Mesenteric fat pad (tissue), 1 donor: ENCODE data around the gene TMEM271. TPM values are rescaled to one million over a fixed set of nuclear protein-coding genes. Genes with fewer than 3 reads are reported as not detected.

ENCODE experiments used
- DNase-seq: peaks from one replicate; pipeline ENCODE4 v3.0.0-alpha.2; 2020; ENCODE audit warnings: low spot score
- long read RNA-seq: library from polyadenylated mRNA; unstranded; transcript quantifications from one replicate; pipeline ENCODE4 v2.0.0, GENCODE V29; 2020
- total RNA-seq: library from RNA; stranded (reverse); fragmentation: NEBNext Ultra II Directional; extraction: Animal tissue kit (Norgen Biotek cat#: 25700); gene quantifications from one replicate; pipeline ENCODE4 v1.2.1, GENCODE V29; 2021
- donor health status: DM: yes; HTN: yes; CAD: no.

The TMEM271 gene, protein sequence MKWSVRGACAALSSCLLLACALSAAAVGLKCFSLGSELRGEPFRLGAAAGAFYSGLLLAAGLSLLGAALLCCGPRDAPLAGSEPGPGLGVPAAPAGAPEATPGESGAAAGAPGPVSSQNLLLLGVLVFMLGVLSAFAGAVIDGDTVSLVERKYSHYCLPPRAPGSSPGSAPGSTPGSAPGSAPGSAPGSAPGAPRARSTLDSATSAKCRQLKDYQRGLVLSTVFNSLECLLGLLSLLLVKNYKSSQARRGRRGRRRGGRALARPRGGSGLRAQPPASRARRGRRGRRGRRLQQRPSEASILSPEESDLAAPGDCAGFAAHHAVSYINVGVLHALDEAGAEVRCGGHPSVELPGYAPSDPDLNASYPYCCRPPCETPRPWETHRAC
- total RNA-seq: not detected
- long read RNA-seq: 0 reads

GRCh38 chr4:576245-576821 is at the start of gene TMEM271:
Gene TMEM271 (minus strand): TSS chr4:576295. CDS start chr4:576062, 233 bp downstream.
- no peak for DNase-seq

DNA sequence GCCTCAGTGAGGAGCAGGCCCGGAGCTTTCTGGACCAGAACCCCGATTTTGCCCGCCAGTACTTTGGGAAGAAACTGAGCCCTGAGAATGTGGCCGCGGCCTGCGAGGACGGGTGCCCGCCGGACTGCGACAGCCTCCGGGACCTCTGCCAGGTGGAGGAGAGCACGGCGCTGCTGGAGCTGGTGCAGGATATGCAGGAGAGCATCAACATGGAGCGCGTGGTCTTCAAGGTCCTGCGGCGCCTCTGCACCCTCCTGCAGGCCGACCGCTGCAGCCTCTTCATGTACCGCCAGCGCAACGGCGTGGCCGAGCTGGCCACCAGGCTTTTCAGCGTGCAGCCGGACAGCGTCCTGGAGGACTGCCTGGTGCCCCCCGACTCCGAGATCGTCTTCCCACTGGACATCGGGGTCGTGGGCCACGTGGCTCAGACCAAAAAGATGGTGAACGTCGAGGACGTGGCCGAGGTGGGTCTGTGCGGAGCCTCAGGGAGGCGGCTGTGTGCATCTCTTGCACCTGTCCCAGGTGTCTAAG is 49.6 kb upstream of the TMEM271 start:
- peak; percentile 84 for DNase-seq

DNA sequence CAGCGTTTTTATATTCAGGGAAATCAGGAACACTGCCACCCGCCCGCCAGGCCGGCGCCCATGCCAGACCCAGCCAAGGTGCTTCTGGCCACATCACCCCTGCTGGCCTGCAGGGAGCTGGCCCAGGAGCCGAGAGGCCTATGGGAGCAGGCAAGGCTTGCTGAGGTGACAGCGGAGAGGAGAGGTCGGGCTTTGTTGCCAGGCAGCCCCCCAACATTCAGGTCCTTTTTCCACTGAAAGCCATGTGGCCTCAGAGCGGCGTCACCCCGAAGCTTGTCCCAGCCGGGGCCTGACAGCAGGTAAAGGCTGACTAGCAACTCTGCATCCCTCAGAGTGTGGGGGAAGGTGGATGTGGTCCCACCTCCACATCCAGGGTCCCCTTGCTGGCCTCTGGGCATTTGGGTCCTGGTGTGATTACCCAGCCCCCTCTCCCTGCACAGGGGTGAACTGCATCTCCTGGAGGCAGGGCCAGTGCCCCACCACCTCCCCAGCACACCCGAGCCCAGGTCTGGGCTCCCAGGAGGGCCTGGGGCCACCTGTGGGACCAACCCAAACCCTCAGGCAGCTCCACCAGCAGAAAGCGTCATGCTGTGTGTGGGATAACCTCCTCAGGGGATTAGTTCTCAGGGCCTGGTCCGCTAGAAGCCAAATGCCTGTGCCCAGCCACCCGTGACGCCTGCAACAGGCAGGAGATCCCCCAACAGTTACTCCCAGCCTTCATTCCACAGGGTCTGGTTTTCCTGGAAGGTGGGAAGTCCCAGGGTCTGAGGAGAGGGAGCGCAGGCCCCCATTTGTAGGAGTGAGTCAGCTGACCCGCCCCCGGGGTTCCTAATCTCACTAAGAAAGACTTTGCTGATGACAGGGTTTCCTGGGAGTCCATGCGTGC is 48.9 kb upstream of the TMEM271 start, which contains the start of gene PDE6B:
Gene PDE6B (plus strand): TSS at position 869 of the 886 bp plus-strand sequence. CDS start 54 bp downstream, outside the sequence.
- peak; percentile 73 for DNase-seq

- DNase-seq: peak; percentile 67
Measured at GRCh38 chr4:623914-624566, 47.9 kb upstream of the TMEM271 start.

GRCh38 chr4:622996-623913 is 47.2 kb upstream of the TMEM271 start:
- DNase-seq: peak; percentile 80

- peak; percentile 65 for DNase-seq
Measured at GRCh38 chr4:622071-622995, 46.2 kb upstream of the TMEM271 start.

GRCh38 chr4:621296-622070 is 45.4 kb upstream of the TMEM271 start:
- DNase-seq: peak; percentile 81

- DNase-seq: peak; percentile 60
Measured at GRCh38 chr4:620851-621261, 44.8 kb upstream of the TMEM271 start.

DNA sequence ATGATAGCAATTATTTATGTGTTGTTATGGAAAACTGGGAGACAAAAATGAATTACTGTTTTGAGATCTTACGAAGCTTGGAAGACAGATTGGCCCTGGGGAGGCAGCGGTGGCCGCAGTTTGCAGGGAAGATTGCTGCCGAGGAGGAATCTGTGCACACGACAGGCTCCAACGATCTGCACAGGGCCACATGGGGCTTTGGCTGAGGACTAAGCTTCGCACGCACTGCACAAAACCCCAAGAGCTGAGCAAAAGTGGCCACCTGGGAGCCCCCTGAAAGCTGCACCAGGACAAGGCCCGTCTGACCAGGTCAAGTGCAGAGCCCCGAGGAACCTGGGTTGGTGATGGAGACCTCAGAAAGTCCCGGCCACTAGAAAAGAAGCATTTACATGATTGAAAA is 44.1 kb upstream of the TMEM271 start:
- peak; percentile 84 for DNase-seq

DNA sequence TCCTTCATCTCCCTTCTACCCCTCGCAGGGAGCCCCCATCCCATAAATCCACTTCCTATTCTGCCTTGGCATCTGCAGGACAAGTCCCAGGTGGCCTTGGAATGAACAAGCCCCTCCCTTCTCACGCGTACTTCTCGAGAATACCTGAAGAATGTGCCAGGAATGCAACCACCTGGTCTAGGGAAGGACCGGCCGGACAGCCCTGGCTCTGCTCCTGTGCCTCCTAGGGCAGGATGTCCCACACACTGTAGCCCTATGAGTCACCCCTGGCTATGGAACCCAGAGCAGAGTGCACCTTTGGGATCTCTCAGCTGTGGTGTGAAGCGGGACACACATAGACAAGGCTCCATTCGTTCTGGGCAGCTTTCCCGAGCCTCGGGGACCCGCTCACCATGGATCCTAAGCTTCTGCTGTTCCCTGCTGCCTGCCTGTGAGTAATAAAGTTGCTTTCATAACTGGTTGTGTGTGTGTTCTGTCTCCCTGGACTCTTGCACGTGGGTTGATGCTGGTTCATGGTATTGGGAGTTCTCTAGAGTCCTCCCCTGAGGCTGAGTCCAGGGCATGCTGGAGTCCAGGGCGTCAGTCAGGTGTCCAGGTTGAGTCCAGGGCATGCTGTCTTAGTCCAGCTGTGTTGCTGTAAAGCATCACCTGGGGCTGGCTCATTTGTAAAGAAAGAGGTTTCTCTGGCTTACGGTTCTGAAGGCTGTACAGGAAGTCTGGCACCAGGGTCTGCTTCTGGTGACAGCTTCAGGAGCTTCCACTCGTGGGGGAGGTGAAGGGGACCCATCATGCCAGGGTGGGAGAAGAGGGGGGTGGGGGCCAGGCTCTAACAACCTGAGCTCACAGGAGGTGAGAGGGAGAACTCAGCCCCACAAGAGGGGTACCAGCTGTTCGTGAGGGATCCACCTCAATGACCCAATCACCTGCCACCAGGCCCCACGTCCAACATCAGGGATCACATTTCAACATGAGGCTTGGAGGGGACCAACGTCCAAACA is 41.8 kb upstream of the TMEM271 start:
- DNase-seq: peak; percentile 79

DNA sequence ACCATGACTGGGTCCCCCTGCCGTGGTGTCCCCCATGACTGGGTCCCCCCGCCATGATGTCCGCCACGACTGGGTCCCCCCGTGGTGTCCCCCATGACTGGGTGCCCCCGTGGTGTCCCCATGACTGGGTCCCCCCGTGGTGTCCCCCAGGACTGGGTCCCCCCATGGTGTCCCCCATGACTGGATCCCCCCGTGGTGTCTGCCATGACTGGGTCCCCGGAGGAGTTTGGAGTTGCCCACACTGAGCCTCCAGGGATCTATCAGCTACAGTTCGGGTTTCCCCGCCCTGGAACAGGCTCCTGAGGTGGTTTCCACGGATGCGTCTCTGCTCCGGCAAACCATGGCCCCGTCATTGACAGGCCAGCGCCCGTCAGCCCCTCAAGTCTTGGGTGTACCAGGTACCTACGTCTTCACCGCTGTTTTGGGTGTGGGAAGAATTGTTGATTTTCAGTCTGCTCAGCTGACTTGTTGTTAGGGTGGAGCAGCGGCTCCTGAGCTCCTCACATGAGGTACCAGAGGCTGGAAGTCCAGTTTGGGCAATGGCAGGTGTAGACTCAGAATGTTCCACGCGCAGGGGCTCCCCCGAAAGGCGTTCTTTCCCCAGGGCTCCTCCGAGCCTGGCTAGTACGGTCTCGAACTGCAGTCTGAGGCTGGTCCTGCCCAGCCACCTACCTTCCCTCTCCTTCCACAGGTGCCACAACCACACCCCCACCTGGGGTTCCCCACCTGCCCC is 41.0 kb upstream of the TMEM271 start:
- peak; percentile 74 for DNase-seq

DNA sequence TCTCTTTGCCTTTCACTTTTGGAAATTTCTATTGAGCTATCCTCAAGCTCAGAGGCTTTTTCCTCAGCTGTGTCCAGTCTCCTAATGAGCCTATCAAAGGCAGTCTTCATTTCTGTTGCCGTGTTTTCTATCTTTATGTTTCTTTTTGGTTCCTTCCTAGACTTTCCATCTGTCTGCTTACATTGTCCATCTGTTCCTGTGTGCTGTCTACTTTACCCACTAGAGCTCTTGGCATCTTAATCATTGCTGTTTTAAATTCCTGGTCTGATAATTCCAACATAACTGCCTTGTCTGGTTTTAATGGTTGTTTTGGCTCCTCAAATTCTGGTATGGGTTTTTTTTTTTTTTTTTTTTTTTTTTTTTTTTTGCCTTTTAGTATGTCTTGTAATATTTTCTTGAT is 40.0 kb upstream of the TMEM271 start:
- no peak for DNase-seq

GRCh38 chr4:613126-613525 is 37.0 kb upstream of the TMEM271 start:
- peak; percentile 68 for DNase-seq

GRCh38 chr4:612749-613125 is 36.6 kb upstream of the TMEM271 start:
- DNase-seq: no peak

GRCh38 chr4:612052-612748 is 36.1 kb upstream of the TMEM271 start:
- DNase-seq: peak; percentile 80
